ENCODE data around the gene NDRG3.
"Not testable (repeated sequence)": the region's sequence is repeated elsewhere in the genome, so short reads cannot be mapped to it uniquely, and the experiment has no call there.

Gene NDRG3

DNA sequence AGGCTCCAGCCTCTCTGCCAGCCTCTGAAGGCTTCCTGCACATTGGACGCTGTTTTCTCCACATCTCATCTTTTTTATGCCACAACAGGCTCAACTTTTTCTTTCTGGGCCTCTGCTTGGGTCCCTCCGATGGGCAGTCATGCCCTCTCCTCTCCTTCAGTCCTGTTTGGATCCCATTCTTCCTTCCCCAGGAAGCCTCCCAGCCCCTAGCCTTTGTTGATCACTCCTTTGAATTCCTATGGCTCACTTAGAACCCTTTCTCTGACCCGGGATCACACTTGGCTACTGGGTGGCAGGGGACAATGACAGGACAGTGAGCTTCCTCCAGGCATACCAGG is 104.4 kb downstream of the NDRG3 start:
- DNase-seq = no peak

- not testable (repeated sequence) for DNase-seq
Observed at GRCh38 chr20:36638876-36639400, 107.0 kb downstream of the NDRG3 start.

DNA sequence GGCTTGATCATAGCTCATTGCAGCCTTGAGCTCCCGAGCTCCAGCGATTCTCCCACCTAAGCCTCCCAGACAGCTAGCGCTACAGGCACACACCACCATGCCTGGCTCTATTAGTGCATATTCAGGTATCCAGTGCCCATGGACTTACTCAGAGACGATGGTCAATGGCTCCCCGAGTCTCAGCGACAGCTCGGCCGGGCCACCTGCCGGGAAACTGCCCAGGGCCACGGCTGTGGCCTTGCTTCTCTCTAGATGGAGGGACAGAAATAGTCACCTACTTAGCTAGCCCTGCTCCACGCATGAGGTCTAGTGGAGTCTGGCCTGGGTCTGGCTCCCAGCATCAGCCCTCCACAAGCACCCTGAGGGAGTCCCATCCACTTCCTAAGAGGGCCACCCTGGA is 111.5 kb downstream of the NDRG3 start:
- no peak for DNase-seq

GRCh38 chr20:36633285-36633772 is 112.6 kb downstream of the NDRG3 start:
- no peak for DNase-seq

DNA sequence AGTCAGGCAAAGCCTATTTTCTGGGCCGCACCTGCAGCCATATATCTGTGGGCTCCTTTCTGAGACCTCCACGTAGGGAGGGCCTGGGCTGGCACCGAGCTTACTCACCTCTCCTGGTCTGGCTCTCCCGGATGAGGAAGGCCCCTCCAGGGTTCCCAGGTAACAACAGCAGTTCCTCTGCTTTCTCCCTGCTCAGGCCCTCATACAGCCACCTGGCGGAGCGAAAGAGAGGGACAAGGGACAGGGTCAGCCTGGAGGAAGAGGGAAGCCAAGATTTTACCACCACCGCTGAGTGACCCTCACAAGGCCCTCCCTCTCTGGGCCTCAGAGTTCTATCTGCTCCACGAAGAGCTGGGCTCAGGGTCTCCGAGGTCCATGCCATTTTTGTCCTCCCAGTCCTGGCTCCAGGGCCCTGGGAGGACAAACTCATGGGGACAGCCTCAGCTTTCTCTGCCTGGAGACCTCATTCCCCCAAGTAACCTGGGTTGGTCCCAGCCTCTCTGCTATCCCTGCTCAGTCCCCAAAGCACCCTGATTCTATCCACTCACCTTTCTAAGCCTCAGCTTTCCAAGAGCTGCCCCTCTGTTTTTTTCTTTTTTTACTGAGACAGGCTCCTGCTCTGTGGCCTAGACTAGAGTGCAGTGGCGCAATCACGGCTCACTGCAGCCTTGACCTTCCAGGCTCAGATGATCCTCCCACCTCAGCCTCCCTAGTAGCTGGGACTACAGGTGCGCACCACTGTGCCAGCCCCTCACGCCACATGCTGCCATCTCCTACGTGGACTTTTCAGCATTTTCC is 113.2 kb downstream of the NDRG3 start:
- no peak for DNase-seq

DNA sequence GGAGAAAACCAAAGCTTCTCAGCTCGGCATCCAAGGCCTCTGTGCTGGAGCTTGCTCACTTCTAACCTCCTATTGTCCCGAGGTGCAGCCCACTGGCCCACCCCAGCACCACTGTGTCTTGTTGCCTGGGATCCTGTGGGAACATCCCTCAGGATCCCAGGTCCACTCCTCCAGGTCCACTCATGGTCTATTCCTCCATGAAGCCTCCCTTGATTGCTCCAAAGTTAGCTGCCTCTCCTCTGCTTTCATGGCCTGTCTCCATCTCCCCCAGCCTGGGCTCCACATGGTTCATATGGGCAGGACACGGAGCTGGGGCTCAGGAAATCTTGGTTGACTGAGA is 113.8 kb downstream of the NDRG3 start:
- no peak for DNase-seq

GRCh38 chr20:36631646-36632045 is 114.2 kb downstream of the NDRG3 start:
- no peak for DNase-seq

DNA sequence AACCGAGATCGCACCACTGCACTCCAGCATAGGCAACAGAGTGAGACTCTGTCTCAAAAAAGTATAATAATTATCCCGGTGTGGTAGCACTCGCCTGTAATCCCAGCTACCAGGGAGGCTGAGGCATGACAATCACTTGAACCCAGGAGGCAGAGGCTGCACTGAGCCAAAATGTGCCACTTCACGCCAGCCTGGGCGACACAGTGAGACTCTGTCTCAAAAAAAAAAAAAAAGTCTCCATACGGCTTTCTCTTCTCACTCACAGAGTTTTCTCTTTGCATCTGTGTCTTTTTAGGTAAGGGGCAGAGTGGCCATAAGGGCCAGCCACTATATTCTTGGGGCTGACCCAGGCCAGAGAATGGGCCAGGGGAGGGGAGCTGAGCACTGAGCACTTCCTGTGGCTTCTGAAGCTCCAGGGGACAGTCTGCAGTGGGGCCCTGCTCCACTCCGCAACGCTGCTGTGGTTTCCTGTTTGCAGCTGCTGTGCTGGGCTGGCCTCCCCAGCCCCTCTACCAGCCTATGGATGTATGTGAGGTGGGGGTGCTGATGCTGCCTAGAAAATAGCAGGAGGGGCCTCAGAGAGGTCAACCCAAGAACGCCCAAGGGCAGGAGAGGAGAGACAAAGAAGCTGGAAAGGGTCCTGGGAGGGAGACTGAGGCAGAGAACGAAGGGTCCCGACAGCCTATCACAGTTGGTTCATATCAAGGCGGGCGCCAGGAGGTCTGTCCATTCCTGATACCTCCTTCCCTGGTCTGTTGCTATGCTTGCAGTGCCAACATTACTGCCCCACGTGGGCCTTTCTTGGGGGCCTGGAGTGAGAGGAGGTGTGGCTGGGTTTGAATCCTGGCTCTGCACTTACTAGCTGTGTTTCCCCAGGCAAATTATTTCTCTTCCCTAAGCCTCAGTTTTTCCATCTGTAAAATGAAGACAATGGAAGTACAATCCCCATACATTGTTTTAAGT is 115.9 kb downstream of the NDRG3 start:
- DNase-seq = no peak

DNA sequence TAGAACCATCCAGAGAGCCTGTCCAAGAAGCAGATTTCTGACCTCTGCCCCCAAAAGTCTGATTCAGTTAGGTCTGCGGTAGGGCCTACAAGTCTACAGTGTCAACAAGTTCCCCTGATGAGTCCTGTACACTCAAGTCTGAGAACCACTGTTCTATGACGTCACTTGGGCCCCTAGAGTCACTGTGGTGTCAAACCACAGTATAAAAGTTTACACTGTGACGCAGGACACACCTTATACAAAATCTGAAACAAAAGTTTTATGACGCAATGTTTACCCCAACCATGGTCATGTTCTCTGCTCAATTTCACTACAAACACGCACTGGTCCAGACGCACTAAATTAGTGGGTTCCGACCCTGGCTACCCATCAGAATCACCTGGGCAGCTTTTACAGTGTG is 117.8 kb downstream of the NDRG3 start:
- DNase-seq = no peak

- DNase-seq = no peak
Observed at GRCh38 chr20:36624944-36625324, 121.0 kb downstream of the NDRG3 start.

DNA sequence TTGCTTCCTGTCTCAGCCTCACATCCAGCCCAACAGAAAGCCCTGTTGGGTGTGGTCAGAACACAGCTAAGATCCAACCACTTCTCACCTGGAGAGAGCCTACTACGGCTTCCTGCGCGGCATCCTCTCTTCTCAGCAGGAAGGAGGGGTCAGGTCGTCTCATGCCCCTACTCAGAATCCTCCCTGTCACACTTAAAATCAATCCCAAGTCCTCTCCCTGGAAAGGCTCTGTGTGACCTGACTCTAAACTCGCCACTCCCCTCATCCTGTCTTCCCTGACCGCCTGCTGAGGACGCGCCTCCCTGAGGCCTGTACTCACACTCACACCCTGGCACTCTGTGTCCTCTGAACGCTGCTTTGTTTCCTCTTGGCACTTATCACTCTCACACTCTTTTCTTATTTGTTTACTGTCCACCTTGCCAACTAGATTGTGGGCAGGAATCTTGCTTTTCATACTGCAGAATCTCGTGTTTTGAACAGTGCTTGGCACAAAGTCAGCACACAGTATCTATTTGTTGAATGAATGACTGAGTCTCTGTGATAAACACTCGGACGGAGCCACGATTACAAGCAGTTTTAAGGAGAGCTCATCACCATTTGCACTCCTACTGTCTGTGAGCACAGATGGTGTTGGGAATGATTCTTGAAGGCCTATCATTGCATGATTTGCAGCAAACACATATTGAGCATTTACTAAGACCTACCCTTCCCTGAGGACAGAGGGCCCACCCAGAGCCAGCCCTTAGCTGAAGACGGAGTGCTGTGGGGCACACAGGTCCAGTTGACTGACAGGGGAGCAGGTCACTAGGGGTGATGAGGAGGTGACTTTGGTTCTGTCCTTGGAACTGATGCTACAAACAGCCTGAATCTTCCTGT is 121.6 kb downstream of the NDRG3 start:
- DNase-seq = no peak

GRCh38 chr20:36623444-36623843 is 122.4 kb downstream of the NDRG3 start:
- DNase-seq = no peak

- DNase-seq = no peak
Observed at GRCh38 chr20:36620917-36621316, 125.0 kb downstream of the NDRG3 start.

DNA sequence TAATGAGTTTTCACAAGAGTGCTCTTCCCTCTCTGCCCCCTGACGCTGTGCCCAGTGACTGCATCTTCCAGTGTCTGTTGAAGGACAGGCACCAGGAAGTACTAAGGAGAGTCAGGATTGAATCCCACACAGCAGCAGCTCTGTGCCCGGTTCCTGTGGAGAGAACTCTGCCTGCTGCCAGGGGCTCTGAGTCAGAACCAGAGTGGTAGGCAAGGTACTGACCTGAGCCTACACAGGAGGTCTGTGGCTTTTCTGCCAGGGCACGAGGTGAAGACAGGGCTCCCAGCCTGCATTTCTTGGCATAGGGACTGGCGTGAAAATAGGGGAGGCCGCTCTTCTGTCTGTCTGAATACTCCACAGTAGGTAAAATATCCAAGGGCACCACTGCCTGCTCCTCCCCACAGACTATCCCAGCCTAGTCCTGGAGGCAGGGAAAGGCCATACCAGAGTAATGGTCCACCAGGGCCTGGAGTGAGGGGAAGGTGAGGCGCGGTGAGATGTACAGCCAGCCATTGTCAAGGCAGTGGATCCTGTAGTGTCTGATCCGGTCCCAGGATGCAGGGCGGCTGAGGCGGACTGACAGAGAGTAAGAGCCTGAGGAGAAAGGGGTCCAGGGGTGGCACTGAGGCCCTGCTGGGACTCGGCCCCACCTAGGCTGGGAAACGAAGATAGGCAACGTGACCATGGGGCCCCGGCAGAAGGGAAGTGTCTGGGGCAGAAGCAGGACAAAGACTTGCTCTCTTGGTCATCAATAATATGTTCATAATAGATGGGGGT is 130.9 kb downstream of the NDRG3 start:
- no peak for DNase-seq

- DNase-seq = no peak
Observed at GRCh38 chr20:36613974-36614373, 131.9 kb downstream of the NDRG3 start.

DNA sequence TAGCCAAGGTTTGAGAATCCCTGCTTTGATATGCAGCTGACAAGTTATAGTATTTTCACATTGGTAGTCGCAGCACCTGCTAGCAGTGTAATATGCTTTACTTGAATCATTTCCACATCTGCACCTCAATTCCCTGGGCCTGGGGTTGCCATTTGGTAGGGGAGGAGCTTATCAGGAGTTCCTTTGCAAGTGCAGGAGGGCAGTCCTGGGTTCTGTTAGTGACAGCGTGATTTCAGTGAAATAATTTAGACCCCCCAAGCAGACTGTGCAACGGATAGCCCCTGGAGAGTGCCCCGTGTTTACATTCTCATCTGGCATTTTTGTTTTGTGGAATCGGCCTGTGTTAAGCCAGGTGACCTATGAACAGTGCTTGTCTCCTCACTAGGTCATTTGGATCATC is 134.3 kb downstream of the NDRG3 start:
- no peak for DNase-seq

DNA sequence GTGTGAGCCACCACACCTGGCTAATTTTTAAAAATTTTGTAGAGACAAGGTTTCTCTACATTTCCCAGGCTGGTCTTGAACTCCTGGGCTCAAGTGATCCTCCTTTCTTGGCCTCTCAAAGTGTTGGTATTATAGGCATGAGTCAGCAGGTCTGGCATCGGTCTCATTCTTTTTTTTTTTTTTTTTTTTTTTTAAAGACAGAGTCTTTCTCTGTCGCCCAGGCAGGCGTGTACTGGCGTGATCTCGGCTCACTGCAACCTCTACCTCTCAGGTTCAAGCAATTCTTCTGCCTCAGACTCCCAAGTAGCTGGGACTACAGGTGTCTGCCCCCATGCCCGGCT is 137.5 kb downstream of the NDRG3 start:
- not testable (repeated sequence) for DNase-seq

- no peak for DNase-seq
Observed at GRCh38 chr20:36607586-36608387, 138.1 kb downstream of the NDRG3 start.

DNA sequence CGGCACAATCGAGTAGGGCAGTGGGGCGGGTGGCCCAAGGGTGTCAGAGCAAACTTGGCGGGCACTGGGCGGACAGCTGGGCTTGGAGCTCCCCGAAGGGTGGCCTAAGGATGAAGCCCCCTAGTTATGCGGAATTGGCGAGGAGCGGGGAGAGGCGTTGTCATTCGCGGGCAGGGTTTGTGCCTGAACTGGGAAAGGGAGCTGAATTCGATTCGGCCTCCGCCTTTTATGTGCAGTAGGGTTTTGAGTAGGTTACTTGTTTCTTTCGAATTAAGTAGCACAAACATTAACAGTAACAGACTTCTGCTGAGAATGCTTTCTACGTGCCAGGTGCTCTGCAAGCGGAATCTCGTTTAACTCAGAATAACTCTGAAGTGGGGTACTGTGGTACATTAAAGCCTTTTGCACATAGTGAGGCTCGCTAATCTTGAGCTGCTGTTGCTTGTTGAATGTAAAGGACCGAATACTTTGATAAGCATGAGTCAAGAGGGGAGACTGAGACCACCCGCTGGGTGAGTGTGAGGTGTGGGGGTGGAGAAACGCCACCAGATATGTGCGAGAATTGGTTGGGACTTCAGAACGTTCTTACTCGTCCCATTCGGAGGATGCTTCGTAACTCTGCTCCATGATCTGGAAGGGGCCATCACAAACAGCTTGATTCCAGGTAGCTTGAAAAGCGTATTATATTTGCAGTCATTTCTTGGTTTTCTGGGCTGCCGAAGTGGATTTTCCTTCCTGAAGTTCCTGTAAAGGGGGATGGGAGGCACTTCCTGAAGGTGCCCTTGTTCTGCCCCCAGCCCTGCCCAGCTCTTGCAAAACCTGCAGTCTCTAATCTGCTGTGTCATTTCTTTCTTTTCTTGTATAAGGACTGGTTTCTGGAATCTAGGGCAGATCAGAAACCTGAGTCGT is 139.5 kb downstream of the NDRG3 start:
- DNase-seq = peak; percentile 67

Data from OCI-M1 (cell line).